DMS53 (cell line): ENCODE results near the gene MUC12.
"Not testable (repeated sequence)": the region's sequence is repeated elsewhere in the genome, so short reads cannot be mapped to it uniquely, and the experiment has no call there.

Source experiments
- DNase-seq: peaks from one replicate; lab custom pipeline; 2025; lab: John Stamatoyannopoulos, UW

MUC12 gene, protein sequence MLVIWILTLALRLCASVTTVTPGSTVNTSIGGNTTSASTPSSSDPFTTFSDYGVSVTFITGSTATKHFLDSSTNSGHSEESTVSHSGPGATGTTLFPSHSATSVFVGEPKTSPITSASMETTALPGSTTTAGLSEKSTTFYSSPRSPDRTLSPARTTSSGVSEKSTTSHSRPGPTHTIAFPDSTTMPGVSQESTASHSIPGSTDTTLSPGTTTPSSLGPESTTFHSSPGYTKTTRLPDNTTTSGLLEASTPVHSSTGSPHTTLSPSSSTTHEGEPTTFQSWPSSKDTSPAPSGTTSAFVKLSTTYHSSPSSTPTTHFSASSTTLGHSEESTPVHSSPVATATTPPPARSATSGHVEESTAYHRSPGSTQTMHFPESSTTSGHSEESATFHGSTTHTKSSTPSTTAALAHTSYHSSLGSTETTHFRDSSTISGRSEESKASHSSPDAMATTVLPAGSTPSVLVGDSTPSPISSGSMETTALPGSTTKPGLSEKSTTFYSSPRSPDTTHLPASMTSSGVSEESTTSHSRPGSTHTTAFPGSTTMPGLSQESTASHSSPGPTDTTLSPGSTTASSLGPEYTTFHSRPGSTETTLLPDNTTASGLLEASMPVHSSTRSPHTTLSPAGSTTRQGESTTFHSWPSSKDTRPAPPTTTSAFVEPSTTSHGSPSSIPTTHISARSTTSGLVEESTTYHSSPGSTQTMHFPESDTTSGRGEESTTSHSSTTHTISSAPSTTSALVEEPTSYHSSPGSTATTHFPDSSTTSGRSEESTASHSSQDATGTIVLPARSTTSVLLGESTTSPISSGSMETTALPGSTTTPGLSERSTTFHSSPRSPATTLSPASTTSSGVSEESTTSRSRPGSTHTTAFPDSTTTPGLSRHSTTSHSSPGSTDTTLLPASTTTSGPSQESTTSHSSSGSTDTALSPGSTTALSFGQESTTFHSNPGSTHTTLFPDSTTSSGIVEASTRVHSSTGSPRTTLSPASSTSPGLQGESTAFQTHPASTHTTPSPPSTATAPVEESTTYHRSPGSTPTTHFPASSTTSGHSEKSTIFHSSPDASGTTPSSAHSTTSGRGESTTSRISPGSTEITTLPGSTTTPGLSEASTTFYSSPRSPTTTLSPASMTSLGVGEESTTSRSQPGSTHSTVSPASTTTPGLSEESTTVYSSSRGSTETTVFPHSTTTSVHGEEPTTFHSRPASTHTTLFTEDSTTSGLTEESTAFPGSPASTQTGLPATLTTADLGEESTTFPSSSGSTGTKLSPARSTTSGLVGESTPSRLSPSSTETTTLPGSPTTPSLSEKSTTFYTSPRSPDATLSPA (N-terminal part only)

DNA sequence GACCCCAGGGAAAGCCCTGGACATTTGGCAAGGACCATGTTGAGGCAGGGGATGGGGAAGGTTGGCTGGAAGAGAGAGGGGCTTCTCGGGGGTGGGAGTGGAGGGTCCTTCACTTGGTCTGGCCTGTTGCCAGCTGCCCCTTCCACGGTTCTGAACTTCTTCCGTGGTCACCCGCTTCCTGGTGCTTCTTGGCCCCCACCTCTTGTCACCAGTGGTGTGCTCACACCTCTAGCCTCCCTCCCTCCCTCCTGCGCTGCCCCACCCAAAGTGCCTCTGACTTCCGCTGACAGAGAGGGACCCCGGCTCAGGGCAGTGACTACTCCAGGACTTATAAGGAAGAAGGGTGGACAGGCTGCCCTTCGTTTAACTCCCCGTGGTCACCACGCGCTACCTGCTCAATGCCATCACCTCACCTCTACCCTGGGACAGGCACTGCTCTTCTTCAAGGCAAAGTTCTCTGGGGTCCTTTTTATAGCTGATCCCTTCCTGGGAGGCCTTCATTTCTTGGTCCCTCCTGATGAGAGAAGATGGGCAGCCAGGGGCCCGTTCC lies at the start of gene MUC12:
Gene MUC12, plus strand, starts transcription at position 500 of the 550 bp plus-strand sequence. CDS start 58 bp downstream, outside the sequence.
- DNase-seq = no peak

DNA sequence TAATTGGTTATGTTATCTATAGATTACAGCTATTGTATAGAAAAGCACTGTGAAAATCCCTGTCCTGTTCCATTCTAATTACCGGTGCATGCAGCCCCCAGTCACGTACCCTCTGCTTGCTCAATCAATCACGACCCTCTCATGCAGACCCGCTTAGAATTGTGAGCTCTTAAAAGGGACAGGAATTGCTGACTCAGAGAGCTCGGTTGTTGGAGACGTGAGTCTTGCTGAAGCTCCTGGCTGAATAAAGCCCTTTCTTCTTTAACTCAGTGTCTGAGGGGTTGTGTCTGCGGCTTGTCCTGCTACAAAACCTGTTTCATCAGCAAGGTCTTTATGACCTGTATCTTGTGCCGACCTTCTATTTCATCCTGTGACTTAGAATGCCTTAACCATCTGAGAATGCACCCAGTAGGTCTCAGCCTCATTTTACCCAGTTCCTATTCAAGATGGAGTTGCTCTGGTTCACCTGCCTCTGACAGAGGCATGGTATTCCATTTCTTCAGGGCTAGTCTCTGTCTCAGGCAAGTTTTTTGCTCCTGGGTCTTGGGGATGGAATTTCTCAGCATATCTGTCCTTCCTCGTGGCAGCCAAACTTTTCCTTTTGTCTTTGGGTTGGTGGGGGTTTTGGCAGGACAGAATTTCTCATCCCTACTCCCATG lies 49.5 kb upstream of the MUC12 start:
- not testable (repeated sequence) for DNase-seq

DNA sequence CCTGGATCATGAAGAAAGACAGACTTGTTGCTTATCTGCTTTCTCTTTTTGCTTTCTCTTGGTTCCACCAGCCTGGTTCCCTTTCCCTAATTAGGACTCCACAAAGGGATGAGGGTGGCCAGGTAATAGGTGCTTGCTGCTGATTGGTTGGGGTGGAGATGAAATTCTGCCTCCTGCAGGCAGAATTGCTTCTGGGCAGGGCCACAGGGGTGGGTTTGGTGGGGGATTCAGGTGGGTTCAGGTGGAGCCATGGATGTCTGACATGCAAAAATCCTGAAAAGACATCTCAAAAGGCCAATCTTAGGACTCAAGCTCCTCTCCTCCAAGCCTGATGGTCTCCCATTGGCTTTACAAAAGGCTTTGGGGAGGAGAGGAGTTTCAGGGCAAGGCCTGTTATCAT lies 48.3 kb upstream of the MUC12 start:
- DNase-seq = no peak

DNA sequence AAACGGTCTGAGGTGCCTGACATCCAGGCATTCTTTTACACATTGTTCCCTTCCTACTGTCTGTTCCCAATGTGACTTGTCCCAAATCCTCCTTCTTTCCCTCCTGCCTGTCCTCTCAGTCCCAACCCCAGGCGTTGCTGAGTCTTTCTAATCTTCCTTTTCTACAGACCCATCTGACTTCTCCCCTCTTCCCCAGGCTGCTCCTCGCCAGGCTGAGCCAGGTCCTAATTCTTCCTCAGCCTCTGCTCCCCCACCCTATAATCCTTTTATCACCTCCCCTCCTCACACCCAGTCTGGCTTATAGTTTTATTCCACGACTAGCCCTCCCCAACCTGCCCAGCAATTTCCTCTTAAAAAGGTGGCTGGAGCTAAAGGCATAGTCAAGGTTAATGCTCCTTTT lies 45.7 kb upstream of the MUC12 start:
- DNase-seq = not testable (repeated sequence)

DNA sequence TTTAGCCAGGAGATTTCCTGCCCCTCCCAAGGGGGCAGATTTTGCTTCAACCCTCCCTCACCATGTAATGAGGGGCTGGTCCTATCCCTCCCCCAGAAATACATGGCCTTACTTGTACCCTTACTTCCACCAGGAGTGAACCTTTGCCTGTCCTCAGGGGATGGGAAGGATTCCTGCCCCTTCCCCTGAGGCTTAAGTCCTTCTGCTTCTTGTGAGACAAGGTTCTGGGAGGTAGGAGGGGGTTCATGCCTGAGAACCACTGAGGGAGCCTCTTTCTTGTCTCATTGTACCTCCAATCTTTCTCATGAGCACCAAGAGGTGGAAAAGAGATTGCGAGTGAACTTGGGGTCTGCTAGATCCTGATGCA lies 39.6 kb upstream of the MUC12 start:
- no peak for DNase-seq

DNA sequence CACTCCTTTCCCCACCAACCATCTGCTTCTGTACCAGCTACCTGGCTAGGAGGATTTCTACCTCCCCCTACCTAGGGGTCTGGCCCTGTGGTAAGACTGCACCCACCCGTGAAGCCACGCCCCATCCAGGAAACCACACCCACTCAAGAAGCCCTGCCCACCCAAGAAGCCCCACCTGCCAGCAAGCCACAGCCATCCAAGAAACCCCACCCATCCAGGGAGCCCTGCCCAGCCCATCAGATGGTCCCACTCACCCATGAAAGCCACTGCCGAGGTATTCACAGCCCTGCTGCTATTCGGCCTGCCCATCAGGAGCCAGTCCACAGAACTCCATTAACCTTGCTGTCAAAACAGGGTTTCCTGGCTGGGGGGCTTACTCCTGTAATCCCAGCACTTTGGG lies 35.6 kb upstream of the MUC12 start:
- no peak for DNase-seq

DNA sequence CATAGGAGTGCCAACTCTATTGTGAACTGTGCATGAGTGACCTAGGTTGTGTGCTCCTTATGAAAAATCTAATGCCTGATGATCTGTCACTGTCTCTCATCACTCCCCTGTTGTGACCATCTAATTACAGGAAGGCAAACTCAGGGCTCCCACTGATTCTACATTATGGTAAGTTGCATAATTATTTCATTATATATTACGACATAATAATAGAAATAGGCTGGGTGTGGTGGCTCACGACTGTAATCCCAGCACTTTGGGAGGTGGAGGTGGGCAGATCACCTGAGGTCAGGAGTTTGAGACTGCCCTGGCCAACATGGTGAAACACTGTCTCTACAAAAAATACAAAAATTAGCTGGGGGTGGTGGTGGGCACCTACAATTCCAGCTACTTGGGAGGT lies 34.0 kb upstream of the MUC12 start:
- DNase-seq = not testable (repeated sequence)

DNA sequence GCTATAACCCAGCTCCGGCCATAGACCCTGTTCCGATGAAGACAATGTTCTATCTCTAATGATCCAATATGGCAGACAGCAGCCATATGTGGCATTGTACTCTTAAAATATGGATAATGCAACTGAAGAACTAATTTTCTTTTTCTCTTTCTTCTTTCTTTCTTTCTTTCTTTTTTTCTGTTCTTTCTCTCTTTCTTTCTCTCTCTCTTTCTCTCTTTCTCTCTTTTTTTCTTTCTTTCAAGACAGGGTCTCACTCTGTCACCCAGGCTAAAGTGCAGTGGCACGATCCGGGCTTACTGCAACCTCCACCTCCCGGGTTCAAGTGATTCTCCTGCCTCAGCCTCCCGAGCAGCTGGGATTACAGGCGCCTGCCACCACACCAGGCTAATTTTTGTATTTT lies 33.2 kb upstream of the MUC12 start:
- not testable (repeated sequence) for DNase-seq

DNA sequence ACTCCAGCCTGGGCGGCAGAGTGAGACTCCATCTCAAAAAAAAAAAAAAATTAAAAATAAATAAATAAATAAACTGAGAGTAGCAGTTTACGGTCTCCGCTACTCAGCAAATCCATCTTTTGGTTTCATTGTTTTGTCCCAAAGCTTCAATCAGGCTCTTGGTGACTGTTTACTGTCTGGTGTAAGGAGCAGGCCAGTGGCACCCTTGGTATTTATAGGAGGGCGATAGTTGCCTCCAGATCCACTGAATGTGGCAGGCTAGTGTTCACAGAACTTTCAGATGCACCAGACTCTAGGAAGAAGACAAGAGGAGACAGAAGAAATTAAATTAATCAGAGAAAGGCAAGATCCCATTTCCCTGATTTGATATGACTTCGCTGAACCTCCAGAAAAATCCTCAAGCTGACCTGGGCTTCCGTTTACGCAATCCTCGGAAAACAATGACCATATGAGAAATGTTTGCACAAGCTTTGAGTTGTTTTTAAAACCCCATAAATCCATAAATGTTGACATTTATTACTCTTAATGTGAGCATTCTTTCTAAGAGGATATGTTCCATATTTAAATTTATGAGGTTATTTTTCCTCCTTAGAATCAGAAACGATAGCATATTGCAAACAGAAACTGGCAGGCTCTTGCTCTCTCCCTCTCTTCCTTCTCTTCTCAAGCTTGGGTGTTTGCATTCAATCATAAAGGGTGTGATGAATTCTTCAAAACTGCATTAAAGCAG lies 27.2 kb upstream of the MUC12 start:
- DNase-seq = peak; percentile 57

DNA sequence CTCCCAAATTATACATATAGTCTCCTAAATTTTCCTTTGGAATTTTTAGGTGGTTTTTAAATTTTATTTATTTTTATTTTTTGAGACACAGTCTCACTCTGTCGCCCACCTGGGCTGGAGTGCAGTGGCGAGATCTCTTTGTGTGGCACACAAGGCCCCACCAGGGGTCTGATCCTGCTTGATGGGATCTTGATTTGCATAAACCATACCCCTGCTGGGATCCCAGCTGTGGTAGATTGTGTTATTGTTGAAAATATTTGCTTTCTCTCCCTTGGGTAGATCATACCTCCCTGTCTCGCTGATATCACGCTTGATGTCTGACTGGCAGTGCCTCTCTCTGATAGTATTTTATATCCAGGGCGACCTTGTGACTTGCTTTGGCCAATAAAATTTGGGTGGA lies 25.7 kb upstream of the MUC12 start:
- no peak for DNase-seq

DNA sequence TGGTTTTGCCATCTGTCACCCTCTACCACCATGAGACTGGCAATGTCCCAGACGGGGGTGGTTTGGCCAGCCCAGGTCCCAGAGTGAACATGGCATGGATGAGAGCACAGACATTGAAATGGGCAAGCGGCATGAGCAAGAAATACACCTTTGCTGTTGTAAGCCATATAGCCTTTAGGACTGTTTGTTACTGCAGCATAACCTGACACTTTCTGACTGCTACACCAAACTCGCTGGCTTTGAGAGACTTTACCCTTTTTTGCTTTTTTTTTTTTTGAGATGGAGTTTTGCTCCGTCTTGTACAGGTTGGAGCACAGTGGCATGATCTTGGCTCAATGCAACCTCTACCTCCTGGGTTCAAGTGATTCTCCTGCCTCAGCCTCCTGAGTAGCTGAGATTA lies 25.2 kb upstream of the MUC12 start:
- no peak for DNase-seq

DNA sequence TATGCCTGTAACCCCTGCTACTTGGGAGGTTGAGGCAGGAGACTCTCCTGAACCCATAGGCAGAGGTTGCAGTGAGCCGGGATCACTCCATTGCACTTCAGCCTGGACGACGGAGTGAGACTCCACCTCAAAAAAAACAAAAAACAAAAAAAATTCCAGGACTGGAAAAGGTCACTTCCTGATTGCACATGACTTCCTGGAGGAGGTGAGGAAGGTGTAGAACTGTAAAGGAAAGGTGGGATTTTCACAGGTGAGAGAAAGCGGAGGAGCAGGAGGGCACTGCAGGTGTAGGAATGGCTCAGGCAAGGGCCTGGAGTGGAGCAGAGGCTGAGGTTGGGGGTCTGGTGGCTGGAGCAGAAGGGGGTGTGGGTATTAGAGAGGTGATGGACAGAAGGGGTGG lies 23.3 kb upstream of the MUC12 start:
- DNase-seq = no peak

DNA sequence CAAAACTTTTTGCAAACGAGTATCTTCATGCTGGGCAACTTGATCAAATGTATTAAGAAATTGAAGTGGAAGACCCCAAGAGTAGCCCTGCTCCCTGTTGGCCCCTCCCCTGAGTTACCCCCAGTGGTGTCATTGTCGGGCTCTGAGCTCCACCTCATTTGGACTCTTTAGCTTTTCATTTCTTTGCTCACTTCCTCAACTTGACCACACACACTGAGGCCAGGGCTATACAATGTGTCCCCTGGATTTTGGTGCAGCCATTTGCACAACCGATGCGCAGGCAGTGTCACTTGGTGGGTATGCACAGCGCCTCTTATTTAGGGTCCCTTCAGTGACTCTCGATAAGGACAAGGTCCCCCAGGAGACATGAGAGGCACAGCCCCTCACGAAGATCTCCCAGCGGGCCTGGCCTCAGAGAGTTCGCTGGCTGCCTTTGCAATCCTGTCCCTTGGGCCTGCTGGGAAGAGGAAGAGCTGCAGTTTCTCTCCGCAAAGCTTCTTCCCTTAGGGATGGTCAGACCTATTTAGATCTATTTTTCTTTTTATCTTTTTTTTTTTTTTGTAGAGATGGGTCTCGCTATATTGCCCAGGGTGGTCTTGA lies 22.5 kb upstream of the MUC12 start:
- no peak for DNase-seq

DNA sequence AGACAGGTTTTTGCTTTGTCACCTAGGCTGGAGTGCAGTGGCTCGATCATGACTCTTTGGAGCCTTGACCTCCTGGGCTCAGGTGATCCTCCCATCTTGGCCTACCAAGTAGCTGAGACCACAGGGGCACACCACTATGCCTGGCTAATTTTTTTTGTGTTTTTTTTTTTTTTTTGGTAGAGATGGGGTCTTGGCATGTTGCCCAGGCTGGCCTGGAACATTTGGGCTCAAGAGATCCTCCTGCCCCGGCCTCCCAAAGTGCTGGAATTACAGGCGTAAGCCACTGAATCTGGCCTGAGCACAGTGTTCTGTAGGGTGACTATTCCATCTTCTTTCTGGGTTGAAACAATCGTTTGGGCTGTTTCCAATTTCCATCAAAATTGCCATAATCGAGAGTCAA lies 21.6 kb upstream of the MUC12 start:
- no peak for DNase-seq

DNA sequence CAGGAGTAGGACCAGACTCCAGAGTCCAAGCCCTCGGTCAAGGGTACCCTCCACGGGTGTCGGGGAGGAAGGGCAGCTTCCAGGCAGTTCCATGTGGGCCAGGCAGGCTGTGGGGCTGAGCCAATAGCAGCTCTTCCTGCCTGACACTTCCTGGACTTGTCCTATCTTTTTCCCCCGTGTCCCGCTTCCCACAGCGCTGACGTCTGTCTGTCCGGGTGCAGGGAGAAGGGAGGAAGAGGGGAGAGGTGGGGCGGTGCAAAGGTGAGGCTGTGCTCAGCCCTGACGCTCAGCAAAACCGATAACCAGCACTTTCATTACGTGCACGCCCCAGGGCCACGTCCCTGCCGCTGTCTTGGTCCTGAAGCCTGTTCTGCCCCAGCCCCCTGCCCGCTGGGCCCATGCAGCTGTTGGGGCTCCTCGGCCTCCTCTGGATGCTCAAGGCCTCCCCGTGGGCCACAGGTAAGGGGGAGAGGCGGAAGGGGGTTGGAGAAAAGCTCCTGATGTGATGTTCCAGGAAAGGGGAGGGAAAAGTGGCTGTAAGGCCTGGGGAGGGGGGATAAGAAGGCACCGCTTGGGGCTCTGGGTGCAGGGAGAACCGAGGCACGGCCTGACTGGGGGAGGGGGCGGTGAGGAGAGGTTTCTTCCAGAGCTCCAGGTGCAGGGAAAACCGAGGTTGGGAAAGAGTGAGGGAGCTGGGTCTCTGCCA lies 20.0 kb upstream of the MUC12 start, which contains the start of gene MUC3A:
Gene MUC3A, plus strand, starts transcription at position 308 of the 706 bp plus-strand sequence. Its CDS starts 91 bp downstream, at position 399.
- DNase-seq = peak; percentile 41

DNA sequence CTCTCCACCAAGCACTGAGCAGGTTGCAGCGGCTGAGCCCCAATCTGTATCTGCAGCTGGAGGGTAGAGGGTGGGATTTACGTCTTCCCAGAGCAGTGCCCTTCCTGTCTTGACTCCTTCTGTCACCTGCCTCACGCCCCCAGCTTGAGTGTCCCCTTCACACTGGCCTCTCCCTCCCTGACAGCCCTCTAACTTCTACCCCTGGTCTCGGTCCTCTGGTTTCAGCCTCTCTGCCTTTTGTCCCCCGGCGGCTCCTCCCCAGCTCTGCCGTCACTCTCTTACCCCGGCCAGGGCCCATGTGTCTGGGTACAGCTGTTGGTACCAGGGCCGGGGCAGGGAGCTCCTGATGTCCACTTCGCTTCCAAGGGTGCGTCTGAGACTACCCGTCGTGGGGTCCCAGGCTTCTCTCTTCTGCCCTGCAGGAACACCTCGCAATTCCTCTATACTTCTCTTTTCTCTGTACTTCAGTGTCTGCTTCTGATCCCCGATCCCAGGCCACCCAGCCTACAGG lies 19.4 kb upstream of the MUC12 start:
- no peak for DNase-seq

DNA sequence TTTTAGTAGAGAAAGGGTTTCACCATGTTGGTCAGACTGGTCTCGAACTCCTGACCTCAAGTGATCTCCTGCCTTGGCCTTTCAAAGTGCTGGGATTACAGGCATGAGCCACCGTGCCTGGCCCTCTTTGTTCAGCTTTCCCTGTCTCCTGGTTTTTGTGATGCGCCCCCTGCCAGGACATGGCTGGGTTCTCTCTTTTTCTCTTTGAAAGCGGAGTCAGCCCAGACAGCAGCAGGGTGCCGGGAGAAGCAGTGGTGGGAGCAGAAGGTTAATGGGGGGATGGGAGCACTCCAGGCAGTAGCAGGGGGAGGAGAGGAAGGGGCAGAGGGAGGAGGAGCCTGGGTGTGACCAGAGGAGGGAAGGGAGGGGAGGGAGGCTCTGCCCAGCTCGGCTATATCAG lies 18.2 kb upstream of the MUC12 start:
- no peak for DNase-seq

DNA sequence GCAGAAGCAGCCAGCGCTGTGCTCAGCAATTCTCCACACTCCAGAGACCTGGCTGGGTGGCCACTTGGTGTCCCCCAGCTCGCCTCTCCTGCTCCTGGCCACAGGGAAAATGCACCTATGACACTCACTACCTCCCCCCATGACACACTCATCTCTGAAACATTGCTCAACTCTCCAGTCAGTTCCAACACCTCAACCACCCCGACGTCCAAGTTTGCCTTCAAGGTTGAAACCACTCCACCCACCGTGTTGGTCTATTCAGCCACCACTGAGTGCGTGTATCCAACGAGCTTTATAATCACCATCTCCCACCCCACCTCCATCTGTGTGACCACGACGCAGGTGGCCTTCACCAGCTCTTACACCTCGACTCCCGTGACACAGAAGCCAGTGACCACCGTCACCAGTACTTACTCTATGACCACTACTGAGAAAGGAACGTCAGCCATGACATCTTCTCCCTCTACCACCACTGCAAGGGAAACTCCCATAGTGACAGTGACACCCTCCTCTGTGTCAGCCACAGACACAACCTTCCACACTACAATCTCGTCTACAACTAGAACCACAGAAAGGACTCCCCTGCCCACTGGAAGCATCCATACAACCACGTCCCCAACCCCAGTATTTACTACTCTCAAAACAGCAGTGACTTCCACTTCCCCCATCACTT lies 17.3 kb upstream of the MUC12 start:
- DNase-seq = no peak

DNA sequence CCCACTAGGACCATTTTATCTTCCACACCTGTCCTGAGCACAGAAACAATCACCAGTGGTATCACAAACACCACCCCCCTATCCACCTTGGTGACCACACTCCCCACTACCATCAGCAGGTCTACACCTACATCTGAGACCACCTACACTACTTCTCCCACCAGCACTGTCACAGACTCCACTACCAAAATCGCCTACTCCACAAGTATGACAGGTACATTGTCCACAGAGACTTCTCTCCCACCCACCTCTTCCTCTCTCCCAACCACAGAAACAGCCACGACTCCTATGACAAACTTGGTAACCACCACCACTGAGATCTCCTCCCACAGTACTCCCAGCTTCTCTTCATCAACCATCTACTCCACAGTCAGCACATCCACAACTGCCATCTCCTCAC lies 16.7 kb upstream of the MUC12 start:
- DNase-seq = no peak
